Activated naive CD8-positive, alpha-beta T cell treated with anti-CD3 and anti-CD28 coated beads, Interleukin-2, amount 50 U/mL, for 16 hours (primary cell): Measurements from ENCODE around the gene SLC12A1.

ENCODE experiments used
- DNase-seq: peaks from one replicate; pipeline ENCODE4 v3.0.0-alpha.2; 2020; ENCODE audit warnings: low read depth, low spot score

Gene SLC12A1

DNA sequence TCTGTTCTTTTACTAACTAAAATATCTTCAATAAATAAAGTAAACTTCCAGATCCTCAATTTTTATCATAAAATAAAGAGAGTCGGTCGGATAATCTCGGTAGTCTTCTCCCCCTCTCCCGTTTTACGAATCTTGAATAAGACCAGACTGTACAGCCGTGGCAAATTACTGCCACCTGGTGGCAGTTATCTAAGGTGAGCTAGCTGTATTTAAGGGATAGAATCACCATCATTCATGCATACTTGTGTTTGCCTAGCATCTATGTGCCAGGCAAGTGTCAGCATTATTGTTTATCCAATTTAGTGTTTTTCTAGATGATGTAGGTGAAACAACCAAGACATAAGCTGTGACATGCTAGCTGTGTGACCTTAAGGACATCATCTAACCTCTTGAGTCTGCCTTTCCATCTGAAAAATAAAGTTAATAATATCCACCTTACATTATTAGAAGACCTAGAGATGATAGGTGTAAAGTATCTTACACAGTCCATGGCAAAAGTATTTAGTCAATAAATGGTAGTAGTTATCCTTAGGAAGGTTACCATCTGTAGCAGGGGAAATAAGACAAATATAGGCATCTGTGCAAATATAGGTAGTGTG lies 146.5 kb downstream of the SLC12A1 start:
- DNase-seq: no peak
